Mononuclear cell (primary cell): ENCODE results near the gene PIGZ. TPM values are rescaled to one million over a fixed set of nuclear protein-coding genes. Genes with fewer than 3 reads are reported as not detected.

Experiments used
- H3K27me3 ChIP-seq: 2 replicates; pipeline ENCODE4 v1.6.0; 2011; ENCODE audit warnings: low read length, control low read depth; ENCODE audit not compliant: insufficient read depth
- H3K4me1 ChIP-seq: 2 replicates; pipeline ENCODE4 v1.5.1; 2011; ENCODE audit warnings: mild to moderate bottlenecking, low read length, control low read depth; ENCODE audit not compliant: insufficient read depth
- H3K4me3 ChIP-seq: 2 replicates; pipeline ENCODE4 v1.5.1; 2011; ENCODE audit warnings: mild to moderate bottlenecking, low read length, moderate library complexity
- H3K9me3 ChIP-seq: 2 replicates; pipeline ENCODE4 v1.5.1; 2011; ENCODE audit warnings: low read depth, mild to moderate bottlenecking, control low read depth, low read length
- total RNA-seq: library from RNA; depleted of rRNA; stranded (reverse); fragments of >200 nt; gene quantifications from one replicate; pipeline ENCODE4 v1.2.3, GENCODE V29; 2012

PIGZ gene
- total RNA-seq, 1 donor: 1.0 TPM

- Histone ChIP-seq H3K9me3 (no peaks in the 10 kb centered on the region), H3K27me3 (no peaks in the 10 kb centered on the region), H3K4me1 (no peaks in the 10 kb centered on the region), H3K4me3 (no peak overlapping the region)
Observed at GRCh38 chr3:196994056-196994455, 25.4 kb upstream of the PIGZ start.

- Histone ChIP-seq H3K27me3 (no peaks in the 10 kb centered on the region), H3K9me3 (no peaks in the 10 kb centered on the region), H3K4me1 (no peaks in the 10 kb centered on the region), H3K4me3 (no peak overlapping the region)
Observed at GRCh38 chr3:196992461-196993065, 23.9 kb upstream of the PIGZ start.

- Histone ChIP-seq H3K4me1 (no peaks in the 10 kb centered on the region), H3K27me3 (no peaks in the 10 kb centered on the region), H3K4me3 (no peak overlapping the region), H3K9me3 (no peaks in the 10 kb centered on the region)
Observed at GRCh38 chr3:196991581-196992460, 23.2 kb upstream of the PIGZ start.

- H3K27me3 ChIP-seq: no peaks in the 10 kb centered on the region
- H3K9me3 ChIP-seq: no peaks in the 10 kb centered on the region
- no peak overlapping the region for H3K4me3 ChIP-seq
- no peaks in the 10 kb centered on the region for H3K4me1 ChIP-seq
Observed at GRCh38 chr3:196990601-196991007, 22.0 kb upstream of the PIGZ start.

GRCh38 chr3:196989721-196990262, 21.2 kb upstream of the PIGZ start:
- no peaks in the 10 kb centered on the region for H3K4me1 ChIP-seq
- no peaks in the 10 kb centered on the region for H3K9me3 ChIP-seq
- no peak overlapping the region for H3K4me3 ChIP-seq
- H3K27me3 ChIP-seq: no peaks in the 10 kb centered on the region

GRCh38 chr3:196988241-196989029, 19.8 kb upstream of the PIGZ start:
- H3K9me3 ChIP-seq: peaks cover 4% of the 10 kb centered on the region
- peaks cover 4% of the 10 kb centered on the region for H3K27me3 ChIP-seq

GRCh38 chr3:196987022-196987421, 18.4 kb upstream of the PIGZ start:
- no peak overlapping the region for H3K4me3 ChIP-seq
- peaks cover 9% of the 10 kb centered on the region for H3K27me3 ChIP-seq
- no peaks in the 10 kb centered on the region for H3K4me1 ChIP-seq
- H3K9me3 ChIP-seq: peaks cover 11% of the 10 kb centered on the region

More at GRCh38 chr3:196988241-196989029, 19.8 kb upstream of the PIGZ start:
- Histone ChIP-seq H3K4me1 (no peaks in the 10 kb centered on the region), H3K4me3 (no peak overlapping the region)

GRCh38 chr3:196985954-196986885, 17.6 kb upstream of the PIGZ start:
- no peak overlapping the region for H3K4me3 ChIP-seq
- no peaks in the 10 kb centered on the region for H3K4me1 ChIP-seq
- H3K27me3 ChIP-seq: peaks cover 9% of the 10 kb centered on the region
- H3K9me3 ChIP-seq: peaks cover 11% of the 10 kb centered on the region

GRCh38 chr3:196985298-196985697, 16.7 kb upstream of the PIGZ start:
- H3K27me3 ChIP-seq: peaks cover 9% of the 10 kb centered on the region
- H3K9me3 ChIP-seq: peaks cover 11% of the 10 kb centered on the region
- no peak overlapping the region for H3K4me3 ChIP-seq
- H3K4me1 ChIP-seq: no peaks in the 10 kb centered on the region

- no peak overlapping the region for H3K4me3 ChIP-seq
- peaks cover 11% of the 10 kb centered on the region for H3K9me3 ChIP-seq
- H3K4me1 ChIP-seq: peaks cover 6% of the 10 kb centered on the region
- H3K27me3 ChIP-seq: peaks cover 9% of the 10 kb centered on the region
Observed at GRCh38 chr3:196983186-196983585, 14.6 kb upstream of the PIGZ start.

- Histone ChIP-seq H3K27me3 (peaks cover 9% of the 10 kb centered on the region), H3K9me3 (peaks cover 11% of the 10 kb centered on the region), H3K4me1 (peaks cover 6% of the 10 kb centered on the region), H3K4me3 (no peak overlapping the region)
Observed at GRCh38 chr3:196981657-196982056, 13.0 kb upstream of the PIGZ start.

- Histone ChIP-seq H3K9me3 (peaks cover 11% of the 10 kb centered on the region), H3K4me1 (peaks cover 6% of the 10 kb centered on the region), H3K4me3 (no peak overlapping the region), H3K27me3 (peaks cover 9% of the 10 kb centered on the region)
Observed at GRCh38 chr3:196979545-196979944, 10.9 kb upstream of the PIGZ start.

GRCh38 chr3:196976941-196977340, 8.3 kb upstream of the PIGZ start:
- Histone ChIP-seq H3K4me1 (peaks cover 6% of the 10 kb centered on the region), H3K27me3 (no peaks in the 10 kb centered on the region), H3K9me3 (no peaks in the 10 kb centered on the region), H3K4me3 (no peak overlapping the region)

- H3K4me3 ChIP-seq: no peak overlapping the region
- H3K4me1 ChIP-seq: peaks cover 6% of the 10 kb centered on the region
- H3K9me3 ChIP-seq: no peaks in the 10 kb centered on the region
- H3K27me3 ChIP-seq: no peaks in the 10 kb centered on the region
Observed at GRCh38 chr3:196975349-196975748, 6.7 kb upstream of the PIGZ start.
